Stimulated activated CD4-positive, alpha-beta T cell treated with anti-CD3 and anti-CD28 coated beads, TNF-alpha, amount 100 ng/mL, for 24 hours (primary cell): ENCODE results near the gene SLC36A2.

Experiments
- DNase-seq, 3 experiments: peaks; one replicate each; pipeline ENCODE4 v3.0.0-alpha.2; 2020; ENCODE audit warnings: low read depth in 3 of 3

SLC36A2 gene

DNA sequence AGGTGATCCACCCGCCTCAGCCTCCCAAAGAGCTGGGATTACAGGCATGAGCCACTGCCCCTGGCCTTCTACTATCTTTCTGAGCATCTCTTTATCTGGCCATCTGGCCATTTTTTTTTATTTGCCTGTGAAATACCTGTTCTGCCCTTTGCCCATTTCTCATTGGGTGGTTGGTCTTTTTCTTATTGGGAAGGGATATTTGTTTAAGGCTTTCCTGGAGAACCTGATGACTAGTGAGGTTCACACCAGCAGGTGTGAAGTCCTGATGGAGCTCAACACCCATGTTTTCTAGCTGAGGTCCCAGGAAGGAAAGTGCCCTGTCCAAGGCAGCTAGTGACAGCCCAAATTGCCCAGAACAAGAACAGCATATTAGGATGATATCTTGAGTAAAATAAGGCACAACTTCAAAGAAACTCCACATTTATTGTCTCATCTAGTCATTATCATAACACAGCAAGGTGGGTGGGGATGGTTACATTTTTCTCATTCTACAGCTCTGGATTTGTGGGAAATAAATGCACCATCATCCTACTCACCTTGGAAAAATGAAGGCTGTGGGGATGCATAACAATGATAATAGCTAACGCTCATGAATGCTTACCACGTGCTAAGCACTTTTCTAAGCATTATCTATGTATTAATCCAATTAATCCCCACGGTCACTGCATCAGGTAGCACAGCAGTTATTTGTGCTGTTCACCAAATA lies 64.1 kb downstream of the SLC36A2 start:
- no peak for DNase-seq

DNA sequence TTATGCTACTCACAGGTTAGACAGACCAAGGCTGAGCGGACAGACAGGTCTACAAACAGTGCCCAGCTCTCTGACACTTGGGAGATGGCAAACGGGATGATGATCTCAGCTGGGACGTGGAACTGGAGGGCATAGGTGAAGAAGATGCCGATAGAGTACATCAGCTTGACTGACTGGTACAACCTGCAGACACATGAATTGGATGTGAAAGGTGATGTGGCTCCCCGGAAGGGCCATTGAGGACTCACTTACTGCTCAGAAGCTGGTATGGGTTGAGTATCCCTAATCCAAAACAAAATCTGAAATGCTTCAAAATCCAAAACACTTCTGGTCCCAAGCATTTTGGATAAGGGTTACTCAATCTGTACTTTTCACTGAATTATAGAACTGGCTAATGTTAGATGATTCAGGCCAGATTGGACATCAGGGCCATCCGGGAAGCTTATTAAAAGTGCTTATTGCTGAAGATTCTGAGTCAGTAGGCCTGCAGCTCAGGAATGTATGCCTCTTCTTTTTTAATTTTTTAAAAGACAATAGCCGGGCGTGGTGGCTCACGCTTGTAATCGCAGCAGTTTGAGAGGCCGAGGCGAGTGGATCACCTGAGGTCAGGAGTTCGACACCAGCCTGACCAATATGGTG lies 66.2 kb downstream of the SLC36A2 start:
- DNase-seq: no peak

DNA sequence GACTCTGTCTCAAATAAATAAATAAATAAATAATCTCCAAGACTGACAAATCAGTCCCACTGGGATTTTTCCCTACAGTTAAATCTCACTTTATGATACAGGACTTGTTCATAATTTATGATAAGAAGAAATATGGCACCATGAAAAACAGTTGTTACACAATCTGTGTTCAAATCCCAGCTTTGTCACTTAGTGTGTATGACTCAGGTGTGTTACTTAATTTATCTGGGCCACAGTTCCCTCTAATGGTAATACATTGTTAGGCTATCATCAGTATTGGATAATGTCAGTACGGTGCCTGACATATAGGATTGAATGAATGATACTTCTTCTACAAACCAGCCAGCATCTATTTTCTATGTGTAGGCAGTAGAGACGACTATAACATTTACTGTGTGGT lies 66.9 kb downstream of the SLC36A2 start:
- DNase-seq: no peak

DNA sequence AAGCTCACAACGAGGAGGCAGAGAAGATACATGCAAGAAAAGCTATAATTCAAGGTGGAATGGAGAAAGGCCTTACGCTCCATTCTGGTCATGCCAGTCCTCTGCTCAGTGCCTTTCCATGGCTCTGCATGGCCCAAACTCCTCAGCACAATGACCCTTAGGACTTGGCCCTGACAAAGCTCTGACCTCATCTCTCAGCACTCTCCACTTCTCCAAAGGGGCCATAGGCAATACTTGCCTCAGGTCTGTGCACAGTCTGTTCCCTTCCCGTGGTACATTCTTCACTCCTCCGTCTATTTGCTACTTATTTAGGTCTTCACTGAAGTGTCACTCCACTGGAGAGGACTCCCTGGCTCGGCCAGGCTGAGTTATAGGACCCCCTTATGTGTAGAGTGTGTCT lies 68.5 kb downstream of the SLC36A2 start:
- DNase-seq: no peak

DNA sequence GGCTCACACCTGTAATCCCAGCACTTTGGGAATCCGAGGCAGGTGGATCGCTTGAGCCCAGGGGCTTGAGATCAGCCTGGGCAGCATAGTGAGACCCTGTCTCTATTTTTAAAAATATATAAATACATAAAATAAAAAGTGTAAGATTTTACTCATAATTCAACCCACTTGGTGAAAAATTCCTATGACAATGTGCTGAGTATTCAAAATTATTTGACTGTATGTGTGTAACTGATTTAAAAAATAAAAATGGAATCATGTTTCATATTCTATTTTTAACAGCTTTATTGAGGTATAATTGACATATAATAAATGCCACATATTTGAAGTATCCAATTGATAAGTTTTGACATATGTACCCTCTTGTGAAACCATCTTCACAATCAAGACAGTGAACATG lies 71.6 kb downstream of the SLC36A2 start:
- DNase-seq: no peak

DNA sequence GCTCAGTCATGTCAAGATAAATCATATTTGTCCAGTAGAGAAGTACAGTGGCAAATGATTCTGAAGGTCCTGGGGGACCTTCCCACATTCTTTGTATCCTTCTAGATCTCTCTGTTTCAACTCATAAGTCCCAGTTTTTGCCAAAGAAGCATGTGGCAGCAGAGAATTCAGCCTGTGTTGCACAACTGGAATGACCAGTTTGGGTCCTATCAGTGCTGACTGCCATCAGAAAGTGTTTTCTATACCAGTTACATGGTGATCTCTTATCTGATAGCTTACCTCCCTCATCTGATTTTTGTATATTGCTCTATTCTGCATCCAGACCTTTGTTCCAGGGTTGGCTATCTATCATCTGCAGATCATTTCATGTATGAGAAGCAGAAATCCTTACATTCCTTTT lies 72.7 kb downstream of the SLC36A2 start:
- no peak for DNase-seq

DNA sequence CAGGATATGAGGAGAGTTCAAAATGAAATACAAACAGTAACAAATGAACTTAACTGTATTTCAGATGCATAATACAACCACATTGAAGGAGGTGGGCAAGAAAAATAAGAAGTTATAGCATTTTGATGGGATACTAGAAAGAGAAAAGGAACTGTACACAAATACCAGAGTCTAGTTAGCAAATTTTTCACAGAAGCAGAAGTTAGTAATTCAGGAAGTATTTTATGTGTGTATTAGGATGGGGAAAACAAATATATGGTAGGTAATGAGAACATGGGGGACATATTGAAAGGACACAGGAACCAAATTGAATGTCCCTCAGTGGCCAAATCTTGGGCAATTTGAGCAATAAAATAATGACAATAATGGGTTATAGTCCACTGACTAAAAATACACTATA lies 76.0 kb downstream of the SLC36A2 start:
- no peak for DNase-seq

DNA sequence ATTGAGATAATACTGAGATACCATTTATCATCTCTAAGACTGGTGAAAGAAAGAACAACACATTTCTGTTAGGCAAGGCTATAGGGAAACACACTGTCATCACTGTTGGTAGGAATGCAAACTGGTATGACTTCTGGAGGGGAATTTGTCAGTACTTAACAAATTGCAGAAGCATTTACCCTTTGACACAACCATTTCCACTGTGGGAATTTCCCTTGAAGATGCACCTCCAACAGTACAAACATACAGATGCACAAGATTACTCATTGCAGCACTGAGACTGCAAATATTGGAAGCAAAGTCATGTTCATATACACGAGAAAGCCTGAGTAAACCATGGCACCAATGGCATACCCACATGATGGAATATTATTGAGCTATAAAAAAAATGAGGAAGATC lies 76.8 kb downstream of the SLC36A2 start:
- DNase-seq: no peak

DNA sequence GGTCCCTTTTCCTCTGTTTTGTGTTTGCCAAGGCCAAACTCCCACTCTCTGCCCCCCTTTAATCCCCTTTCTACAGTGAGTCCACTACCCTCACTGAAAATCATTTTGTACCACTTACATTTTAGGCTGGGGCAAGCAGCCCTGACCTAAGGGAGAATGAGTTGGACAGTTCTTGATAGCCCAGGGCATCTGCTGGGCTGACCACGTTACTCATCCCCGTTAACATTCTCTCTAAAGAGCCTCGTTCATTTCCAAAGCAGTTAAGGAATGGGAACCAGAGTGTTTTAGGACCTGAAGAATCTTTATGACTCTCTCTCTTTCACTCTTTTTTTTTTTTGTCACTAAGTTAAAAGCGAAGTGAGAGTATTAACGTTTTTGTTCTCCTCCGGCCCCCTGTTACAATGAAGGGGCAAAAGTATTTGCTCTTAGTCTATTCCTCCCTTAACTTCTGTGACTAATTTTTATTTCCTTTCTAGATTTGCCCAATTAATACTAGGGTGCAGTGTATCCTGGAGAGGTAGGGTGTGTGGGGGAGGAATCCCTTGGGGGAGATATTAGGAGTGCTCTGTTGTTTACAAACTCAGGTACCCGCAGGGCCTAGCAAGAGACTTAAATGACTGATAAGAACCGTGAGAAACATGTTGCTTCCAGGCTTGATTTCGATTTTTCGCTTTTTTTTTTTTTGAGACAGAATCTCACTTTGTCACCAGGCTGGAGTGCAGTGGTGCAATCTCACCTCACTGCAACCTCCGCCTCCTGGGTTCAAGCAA lies 79.7 kb downstream of the SLC36A2 start:
- no peak for DNase-seq
